Right lobe of liver (tissue), 4 donors: ENCODE results near the gene EEIG1.

Experiments
- CTCF ChIP-seq, 4 donors: fragments of 200-600 bp in 3 of 4; fragments of 450-650 bp in 1 of 4; IDR thresholded peaks; one replicate each; pipeline versions ENCODE4 v1.5.1 to v1.8.0; 2016 to 2022; ENCODE audit warnings: antibody characterized with exemption in 4 of 4, mild to moderate bottlenecking in 2 of 4
- POLR2A ChIP-seq: fragments of 450-650 bp; IDR thresholded peaks from one replicate; pipeline ENCODE4 v1.6.1; 2017; ENCODE audit warnings: antibody characterized with exemption, mild to moderate bottlenecking
- donor health status: DM: no; HTN: no; CAD: no.
- donor health status: DM: no; HTN: no; CAD: no.
- donor health status: DM: no; HTN: yes; CAD: no.

- TF ChIP-seq CTCF (IDR thresholded peaks at IDR 0.05) (no peak), POLR2A (no peak)
Observed at GRCh38 chr9:127940593-127940992, 40.2 kb downstream of the EEIG1 start.
